HG03039 (cell line): Measurements from ENCODE around the gene UMAD1.

Source experiments
- ATAC-seq: cut with Tn5 transposase; IDR thresholded peaks from one replicate; pipeline ENCODE4 v1.9.1; 2021; ENCODE audit warnings: mild to moderate bottlenecking, moderate library complexity; ENCODE audit not compliant: unreplicated experiment

Gene UMAD1

DNA sequence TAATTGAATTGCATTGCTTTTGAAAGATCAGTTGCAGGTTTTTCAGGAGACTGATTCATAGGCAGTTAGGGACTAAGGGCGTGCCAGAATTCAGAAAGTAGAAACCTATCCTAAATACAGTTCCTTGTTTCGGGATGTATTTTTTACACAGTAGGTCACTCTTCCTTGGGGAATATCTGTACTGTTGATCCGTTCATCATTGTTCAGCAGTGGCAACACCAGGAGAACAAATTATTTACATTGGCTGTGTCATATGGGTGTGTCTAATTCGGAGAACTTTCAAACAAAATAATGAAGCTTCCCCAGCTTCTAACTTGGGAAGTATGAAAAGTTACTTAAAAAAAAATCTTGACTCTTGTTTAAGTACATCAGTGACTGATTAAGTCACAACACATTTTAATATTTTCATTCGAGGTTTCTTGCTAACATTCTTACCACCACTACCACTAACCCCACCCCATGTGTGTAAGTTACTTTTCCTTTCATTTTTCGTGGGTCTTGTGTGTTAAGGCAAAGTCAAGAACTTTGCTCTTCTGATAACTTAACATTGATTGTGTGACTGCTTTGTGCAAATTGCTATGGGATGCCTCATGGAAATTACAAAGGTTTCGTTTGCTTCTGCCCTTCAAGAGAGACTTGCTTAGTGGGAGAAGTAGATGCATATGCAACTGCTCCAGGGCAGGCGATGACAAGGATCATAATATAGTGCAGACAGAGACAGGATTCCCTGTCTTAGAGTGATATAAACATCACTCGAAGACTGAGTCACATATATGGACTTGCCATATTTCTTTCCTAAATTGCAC is 121.6 kb downstream of the UMAD1 start:
- ATAC-seq = peak; percentile 46

DNA sequence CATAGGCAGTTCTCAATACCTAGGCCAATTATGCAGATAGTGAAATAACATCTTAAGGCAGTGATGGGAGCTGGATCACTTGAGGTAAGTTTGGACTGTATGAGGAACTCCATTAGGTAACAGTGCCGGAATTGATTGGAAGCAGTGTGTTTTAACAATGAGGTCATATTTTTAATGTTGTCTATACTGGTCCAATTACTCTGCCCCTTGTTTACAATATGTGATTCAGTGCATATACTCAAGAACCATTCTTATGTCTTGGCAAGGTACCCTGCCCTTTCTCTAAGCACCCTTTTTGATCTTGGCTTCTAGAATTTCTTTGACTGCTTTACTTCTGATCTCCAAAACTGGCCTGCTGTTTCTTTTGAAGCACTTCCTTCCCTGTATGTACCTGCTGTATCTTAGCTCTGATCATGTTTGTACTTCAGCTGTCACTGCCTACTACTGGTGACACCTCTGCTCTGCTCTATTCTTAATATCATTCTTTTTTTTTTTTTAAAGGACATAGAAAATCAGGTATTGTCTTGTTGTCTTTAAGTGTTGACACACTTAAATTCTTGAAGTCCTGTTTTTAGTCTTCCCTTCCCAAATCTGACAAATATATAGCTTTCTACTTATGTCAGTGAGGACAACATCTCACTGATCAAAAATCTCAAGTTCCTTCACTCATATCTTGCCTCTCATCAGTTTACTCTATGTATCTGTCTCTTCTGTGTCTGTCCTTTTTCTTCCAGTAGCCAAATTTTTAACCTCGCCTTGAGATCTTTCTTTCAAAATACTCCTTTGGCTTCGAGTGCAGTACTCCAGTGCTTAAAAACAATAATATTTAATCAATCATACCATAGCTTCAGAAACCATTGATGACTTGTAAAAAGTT is 124.2 kb downstream of the UMAD1 start:
- no peak for ATAC-seq

DNA sequence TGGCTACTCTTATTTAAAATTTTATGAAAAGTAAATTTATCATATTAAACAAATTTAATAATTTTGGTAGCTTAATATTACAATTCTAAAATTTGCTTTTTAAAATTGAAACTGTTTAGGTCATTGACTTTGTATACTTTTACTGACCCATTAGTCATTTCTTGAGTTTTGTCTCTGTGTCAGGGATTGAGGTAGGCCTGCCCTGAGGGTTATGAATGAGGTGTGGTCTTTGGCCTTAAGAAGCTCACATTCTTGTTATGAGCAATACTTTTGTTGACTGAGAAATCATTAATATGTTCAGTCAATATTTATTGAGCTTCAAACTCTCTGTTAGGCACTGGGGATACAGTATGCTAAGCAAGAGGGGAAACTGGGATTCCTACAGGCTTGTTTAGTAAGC is 124.9 kb downstream of the UMAD1 start:
- peak; percentile 66 for ATAC-seq

DNA sequence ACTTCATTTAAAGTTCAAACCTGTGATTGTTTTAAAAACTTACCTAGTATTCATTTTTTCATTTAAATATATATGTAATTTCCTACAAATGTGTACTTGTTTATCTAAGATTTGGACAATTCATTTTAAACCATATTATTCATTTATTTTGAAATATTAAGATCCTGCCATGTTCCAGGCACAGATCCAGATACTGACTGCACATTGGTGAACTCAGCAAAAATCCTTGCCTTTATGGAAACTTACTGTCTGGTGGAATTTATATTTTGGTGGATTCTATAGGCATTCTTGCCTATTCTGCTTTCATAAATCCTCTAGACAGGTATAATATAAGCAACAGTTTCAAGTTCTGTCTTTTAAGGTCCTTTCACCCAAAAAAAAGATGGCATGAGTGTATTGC is 126.1 kb downstream of the UMAD1 start:
- ATAC-seq = no peak

DNA sequence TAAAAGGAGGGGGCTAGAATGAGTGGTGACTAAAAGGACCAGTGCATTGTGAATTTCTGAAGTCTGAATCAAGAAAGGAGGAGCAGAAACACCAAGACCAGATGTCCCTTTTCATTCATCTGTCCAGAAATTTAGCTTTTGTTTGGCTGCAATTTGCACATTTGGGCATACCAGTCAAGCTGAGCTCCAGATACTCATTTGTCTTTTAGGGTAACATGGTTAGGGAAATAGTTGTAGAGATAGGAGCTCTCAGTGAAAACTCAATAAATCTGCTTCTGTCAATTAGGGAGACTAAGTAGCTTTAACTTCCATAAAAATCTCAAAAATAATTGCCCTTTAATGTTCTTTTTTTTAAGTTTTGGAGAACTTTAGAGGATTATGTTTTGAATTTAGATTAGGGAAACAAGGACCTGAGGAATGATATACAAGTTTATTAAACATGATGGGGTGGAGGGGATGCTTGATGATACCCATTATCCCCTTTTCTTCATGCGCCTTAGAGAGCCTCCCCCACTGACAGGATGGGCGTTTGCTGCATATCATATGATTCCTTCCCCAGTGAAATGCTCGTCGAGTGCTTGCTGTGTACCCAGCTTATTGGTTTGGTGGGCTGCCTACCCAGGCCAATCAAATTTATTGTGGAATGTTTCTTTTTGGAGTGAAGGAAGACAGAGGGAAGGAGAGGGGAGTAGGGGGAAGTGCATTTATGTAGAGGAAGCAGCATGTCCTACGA is 128.6 kb downstream of the UMAD1 start:
- no peak for ATAC-seq

DNA sequence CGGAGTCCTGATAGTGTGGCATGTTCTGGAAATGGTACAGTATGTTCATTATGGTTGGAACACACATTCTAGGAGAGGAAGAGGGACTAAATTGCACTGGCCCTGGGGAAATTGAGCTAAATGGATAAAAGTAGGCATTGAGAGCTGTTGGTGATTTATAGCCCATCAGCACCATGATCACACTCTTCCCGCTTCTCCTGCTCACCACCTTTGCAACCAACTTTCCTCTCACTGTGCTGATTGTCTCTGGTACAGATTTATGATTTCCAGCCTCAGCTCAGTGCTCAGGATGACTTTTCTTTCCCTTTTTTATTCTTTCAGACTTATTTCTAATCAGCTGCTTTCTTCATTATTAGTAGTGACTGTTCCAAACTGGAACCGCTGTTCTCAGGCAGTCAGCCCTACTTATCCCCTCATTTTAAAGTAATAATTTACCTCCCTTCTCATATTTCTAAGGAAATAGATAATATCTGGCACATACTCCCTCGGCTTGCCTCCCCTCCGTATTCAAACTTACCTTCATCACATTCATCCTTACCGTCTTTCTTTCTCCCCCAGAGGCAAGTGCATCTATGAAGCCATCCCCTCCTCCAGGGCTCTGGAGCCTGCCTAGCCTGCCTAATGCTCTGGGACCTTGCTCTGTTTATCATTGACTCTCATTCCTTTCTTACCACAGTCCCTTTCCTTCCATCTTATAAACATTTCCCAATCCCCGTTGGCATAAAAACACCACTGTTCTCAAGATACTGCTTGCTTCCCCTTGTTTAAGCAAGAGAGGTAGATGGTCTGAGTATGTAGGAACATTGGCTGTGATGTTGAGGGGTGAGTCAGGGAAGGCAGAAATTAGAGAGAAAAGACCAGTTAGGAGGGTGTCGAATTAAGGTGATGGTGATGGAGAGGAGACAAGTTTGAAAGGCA is 129.4 kb downstream of the UMAD1 start:
- no peak for ATAC-seq

DNA sequence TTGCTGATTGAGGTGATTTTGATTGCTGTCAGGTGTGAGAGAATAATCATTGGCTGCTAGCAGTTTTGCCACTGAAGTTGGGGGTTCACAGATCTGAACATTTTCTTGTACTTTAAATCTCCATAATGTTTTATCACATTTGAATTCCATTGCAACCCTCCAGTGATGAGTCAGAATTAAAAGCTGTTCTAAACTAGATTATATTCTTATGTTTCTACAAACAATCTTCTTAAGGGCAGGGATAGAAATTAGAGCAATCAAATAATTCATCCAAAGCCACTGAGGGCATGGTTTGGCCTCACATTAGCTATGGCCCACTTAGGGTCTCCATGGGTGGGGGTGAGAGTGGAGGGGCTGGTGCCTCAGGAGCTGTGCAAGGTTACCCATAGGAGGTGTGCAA is 130.9 kb downstream of the UMAD1 start:
- ATAC-seq = no peak

DNA sequence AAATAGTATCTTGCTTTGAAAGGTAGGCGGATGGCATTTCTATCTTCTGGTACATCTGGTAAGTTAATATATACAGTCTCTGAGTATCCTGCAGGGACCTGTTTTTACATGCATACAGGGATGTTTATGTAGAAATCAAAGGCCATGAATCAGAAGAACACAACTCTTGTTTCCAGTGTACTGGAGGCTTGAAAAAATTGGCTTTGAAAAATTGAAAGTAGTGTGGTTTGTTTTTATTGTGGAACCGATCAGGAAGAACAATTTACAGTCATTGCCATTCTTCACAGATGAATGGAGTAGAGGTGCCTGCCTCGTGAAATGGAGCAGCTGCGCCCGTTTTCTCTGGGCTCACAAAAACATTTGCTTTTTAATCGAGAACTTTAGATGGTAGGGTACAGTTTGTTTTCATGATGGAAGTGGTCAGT is 131.9 kb downstream of the UMAD1 start:
- peak; percentile 49 for ATAC-seq

DNA sequence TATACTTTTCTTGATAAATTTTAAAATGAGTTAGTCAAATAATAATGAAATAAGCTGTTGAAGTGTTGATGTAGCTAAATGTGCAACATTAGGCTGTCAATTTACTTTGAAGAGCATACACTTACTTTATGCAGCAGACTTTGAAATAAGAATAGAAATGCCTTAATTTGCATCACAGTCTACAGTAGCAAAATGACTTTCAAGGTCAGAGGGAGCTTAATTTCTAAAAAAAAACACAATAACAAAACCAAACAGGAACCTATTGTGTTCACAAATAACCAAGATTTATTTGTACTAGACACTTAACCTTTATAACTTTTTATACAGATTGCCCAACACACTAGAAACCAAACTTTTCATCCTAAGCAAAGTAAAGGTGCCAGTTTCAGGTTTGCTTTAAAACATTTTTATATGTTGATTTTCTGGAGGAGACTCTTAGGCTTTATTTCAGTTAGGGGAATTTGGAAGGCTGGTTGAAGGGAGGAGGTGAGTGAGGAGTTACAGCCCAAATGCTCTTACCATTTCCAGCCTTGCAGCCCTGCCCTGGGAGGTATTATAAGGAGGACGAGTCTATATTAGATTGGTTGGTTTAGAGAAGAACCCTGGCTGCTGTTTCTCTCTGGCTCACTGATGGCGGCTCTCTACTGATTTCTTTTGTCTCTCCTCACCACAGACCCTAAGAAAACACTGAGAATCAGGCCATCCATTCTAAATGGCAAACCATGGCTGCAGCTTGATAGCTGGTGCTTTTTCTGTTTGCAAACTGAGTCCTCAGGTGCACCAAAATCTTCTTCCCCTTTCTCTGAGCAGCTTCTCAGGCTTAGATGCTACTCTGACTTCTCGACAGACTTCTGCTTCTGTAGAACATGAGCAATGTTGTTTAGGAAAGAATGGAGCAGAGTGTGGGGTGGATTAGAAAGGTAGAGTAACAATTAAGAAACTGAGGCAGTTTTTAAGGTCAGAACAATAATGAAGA is 133.1 kb downstream of the UMAD1 start:
- ATAC-seq = peak; percentile 72

DNA sequence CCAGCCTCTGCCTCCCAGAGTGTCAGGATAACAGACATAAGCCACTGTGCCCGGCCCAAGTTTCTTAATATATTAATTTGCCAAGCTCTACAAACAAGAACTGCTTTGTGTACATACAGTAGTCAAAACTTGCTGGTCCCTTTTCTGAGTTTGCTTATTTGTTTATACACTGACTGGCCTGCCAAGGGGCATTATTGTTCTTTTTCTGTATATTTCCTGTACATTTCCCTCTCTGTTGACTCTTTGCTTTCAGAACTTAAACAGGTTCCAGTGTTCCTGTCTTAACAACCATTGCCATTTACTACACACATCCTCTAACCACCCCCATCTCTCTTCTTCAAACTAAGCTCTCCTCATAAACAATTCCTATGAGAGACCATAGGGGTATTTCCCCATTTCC is 139.3 kb downstream of the UMAD1 start:
- no peak for ATAC-seq

DNA sequence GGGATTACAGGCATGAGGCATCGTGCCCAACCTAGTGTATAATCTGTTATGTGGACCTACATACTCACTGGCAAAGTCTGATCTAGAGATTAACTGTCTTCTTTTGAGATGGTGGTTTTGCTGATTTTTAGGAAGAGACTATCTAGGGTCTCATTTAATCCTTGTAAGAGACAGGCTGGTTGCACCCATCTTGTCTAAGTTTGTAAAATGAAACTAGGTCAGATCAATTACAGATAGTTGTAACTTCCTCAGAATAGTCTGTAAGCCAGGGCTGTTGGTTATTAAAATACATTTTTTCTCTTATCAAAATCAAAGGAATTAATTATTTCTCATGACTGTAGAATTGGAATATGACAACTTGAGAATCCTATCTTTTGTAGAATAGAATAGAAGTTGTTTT is 142.4 kb downstream of the UMAD1 start:
- no peak for ATAC-seq

DNA sequence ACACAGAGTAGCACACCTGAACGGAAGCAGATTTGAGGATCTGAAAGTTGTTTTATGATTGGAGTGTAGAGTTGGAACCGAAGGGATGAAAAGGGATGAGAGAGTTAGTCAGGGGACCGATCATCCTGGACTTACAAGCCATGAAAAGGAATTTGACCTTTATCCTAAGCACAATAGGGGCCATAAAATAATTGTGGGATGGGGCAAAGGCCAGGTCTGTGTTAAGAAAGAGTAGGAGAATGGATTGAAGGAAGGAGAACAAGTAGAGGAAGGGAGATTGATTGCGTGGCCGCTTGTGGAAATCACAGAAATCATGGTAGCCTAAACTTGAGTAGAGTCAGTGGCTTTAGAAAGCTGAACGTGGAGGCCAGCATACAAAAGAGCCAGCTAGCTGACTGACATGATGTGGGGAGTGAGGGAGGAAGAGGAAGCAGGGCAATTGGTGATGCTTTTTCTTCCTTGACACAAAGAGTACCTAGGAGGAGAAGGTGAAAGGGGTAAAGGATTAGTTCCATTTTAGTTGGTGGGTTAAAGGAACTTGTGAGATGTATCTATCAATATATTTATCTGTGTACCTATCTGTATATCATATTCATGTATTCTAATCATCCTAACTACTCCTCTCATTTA is 144.9 kb downstream of the UMAD1 start:
- ATAC-seq = no peak

DNA sequence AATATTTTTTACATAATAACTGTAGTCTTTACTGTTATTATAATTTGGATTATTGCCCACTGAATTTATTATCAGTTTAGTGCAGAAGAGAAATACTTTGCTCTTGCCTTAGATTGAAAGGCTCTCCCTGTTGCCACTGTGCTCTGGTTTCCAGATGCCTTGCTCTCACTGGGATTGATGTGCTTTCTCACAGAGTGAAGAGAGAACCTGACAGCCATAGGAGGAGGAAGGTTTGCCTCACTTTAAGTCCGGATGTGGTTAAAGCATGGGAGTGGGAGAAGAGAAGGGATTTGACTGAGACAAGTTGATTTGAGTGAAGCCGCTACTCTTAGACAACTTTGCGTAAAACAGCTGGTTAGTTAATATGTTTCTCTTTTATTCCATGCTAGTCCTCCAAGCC is 146.0 kb downstream of the UMAD1 start:
- no peak for ATAC-seq

DNA sequence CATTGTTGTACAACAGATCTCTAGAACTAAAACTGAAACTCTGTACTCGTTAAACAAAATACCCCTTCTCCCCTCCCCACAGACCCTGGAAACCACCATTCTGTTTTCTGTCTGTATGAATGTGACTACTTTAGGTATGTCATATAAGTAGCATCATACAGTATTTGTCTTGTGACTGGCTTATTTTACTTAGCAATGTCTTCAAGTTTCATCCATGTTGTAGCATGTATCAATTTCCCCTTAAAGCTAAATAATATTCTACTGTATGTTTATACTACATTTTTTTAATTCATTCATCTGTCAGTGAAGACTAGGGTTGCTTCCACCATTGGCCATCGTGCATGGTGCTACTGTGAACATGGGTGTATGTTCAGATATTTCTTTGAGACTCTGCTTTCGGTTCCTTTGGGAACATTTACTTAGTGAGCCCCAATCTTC is 149.0 kb downstream of the UMAD1 start:
- peak; percentile 94 for ATAC-seq

DNA sequence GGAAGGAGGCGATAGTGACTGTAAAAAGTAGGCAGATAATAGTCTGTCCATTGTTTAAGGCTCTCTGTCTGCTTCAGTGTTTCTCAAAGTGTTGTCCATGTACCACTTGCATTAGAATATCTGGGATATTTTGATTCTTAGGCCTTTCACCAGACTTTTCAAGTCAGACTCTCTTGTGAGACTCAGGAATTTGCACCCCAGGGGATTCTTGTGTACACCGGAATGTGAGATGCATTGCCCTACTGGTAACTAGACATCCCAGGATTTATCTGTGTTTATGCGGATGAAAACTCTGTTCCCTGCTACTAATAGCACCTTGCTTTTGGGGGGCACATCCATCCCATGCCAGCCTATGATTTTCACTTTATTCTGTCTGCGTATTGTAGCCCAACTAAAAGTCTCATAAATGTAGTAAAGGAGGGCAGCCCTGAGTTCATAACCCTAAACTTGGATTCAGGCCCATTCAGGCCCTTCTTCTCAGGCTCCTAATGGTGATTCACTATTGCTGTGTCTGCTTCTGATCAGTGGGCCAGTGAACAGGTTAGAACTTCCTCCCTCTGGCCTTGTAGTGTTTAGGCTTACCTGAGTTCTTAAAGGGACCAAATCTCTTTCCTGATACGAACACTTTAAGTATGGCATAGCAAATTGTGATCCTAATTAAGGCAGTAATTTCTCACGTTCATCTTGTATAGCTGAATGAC is 149.6 kb downstream of the UMAD1 start:
- ATAC-seq = no peak

DNA sequence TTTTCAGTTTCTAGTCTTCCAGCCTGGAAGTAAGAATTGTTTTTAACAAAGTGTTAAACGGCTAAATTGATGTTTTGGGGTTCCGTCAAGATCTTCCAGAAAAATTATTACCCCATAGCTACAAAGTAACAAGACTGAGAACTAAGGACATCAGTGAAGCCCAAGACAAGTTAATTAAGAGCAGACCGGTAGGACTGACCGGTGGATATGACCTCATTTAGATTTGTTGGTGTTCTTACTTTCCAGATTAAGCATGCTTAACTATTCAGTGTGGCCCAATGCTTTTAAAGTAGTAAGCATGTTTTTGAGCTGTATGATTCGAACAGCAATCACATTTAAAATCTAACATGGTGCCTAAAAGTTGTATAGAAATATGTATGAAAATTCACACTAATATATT is 151.0 kb downstream of the UMAD1 start:
- no peak for ATAC-seq

DNA sequence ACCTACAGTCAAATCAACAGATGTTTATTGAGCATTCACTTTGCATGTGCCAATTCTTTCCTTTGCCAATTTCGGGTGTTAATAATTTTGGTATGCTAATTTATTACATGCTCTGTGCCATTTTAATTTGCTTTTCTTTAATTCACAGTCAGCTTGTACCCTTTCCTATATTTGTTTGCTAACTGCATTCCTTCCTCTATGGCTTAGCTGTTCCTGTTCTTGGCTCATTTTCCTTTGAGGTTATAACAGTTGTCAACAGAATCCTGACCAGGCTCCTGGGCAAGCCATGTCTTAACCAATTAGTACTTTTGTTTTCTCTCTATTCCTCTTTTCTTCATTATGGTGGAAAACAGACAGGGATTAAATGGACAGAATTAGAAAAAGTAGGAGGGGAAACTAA is 151.5 kb downstream of the UMAD1 start:
- ATAC-seq = no peak

DNA sequence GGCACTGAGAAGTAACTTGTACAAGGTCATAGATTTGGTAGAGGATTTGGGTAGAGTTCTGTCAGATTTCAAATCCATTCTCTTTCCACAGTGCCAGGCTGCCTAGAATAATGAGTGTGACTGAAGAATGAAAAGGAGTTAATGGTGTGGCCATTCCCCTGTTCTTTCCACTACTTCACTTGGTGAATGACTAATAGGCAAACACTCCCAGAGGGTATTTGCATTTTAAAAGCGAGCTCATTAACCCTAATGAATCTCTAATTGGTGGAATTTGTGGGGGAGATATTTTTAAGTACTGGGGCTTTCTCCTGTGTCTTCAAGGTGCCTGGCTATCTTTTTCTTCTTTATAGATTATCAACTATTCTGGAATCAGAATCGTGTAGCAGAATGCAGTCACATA is 152.7 kb downstream of the UMAD1 start:
- ATAC-seq = no peak
